Amygdala (tissue), 56 donors: ENCODE results near the gene MGRN1.

Source experiments
- DNase-seq, 56 donors: peaks; one replicate each; lab custom pipeline; 2025; lab: John Stamatoyannopoulos, UW

The MGRN1 gene

GRCh38 chr16:4624015-4624826 lies at the start of gene MGRN1:
Gene MGRN1, plus strand, starts transcription at chr16:4624826. Its CDS starts 135 bp downstream, at chr16:4624961.
- DNase-seq = peak; percentile 42 to 97 (median 92)

GRCh38 chr16:4574919-4575705 lies 49.5 kb upstream of the MGRN1 start:
- no peak for DNase-seq

DNA sequence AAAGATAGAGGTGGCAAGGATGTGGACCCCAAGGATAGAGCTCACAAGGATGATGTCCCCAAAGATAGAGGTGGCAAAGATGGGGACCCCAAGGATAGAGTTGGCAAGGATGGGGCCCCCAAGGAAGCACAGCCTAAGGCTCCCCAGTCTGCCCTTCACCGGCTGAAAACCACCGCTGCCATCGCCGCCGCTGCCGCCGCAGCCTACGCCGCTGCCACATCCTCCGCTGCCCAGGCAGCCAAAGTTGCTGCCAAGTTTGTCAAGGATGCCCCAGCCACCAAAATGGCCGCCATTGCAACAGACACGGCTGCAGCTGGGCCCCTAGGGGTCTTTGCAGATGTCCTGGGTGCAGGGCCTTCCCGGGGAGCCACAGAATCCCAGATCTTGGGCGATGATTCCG lies 48.6 kb upstream of the MGRN1 start:
- no peak for DNase-seq

- no peak for DNase-seq
These were observed 45.6 kb upstream of the MGRN1 start for GRCh38 chr16:4578961-4579530.

GRCh38 chr16:4580250-4580649 lies 44.4 kb upstream of the MGRN1 start:
- DNase-seq = no peak

GRCh38 chr16:4583906-4584305 lies 40.7 kb upstream of the MGRN1 start:
- DNase-seq = no peak

GRCh38 chr16:4586291-4586690 lies 38.3 kb upstream of the MGRN1 start:
- DNase-seq = no peak

GRCh38 chr16:4588386-4588785 lies 36.2 kb upstream of the MGRN1 start:
- DNase-seq = no peak

DNA sequence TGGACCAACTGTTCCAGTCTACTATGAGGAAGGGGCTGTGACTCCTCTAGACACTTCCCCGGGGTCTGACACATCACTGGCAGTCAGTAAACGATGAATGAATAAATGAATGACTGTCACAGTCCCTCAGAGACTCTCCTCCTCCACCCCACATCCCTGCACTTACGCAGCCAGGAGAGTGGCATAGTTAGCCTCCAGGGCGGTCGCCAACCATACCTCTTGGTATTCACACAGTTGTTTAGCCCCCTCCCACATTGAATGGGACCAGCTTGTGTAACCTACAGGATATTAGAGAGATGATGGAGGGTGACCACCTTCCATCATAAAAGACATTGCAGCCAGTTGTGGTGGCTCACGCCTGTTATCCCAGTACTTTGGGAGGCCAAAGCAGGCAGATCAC lies 35.7 kb upstream of the MGRN1 start:
- DNase-seq = no peak

DNA sequence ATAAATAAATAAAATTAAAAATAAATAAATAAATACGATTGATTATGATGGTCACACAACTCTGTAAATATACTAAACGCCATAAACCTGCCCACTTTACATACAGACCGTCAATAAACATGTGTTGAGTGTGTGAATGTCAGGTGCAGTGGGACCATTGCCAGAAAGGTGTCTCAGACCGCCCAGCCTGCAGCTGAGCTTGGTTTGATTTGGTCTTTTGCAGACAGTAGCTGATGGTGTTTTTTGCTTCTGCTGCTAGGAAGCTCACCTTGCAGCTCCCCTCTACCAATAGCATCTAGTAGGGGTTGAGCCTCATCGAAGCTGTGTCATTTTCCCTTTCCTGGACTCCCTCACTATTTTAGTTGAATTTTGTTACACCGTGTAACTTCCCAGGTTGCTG lies 33.4 kb upstream of the MGRN1 start:
- DNase-seq = no peak

DNA sequence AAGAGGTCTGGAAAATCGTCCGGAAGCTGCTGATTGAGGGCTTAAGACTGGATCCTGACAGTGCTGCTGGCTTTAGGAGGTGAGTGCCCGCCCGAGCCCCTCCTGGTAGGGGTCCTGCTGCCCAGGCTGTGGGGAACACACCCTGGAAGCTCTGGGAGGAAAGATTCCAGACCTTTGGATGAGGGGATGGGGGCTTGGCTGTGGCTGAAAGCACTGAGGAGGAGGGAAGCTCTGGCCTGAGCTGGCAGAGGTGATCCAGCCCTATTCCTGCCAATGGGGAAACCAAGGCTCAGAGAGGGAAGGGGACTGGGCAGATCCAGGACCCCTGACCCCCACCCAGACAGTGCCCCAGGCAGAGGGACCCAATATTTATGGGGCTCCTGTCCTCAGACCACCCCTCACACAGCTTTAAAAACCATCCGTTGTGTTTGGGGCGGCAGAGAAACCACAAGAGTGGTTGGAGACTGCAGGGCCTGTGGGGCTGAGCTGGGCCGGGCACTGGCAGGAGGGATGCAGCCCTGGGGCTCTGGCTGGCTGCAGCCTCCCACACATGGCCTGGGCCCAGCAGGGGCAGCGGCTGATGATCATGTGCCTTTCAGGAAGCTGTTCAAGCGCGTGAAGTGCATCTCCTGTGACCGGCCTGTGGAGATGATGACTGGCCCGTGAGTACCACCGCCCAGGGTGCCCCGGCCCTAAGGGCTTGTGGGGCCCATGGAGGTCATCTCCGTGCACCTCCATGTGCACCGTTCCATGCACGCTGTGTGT lies 32.7 kb upstream of the MGRN1 start:
- no peak for DNase-seq

DNA sequence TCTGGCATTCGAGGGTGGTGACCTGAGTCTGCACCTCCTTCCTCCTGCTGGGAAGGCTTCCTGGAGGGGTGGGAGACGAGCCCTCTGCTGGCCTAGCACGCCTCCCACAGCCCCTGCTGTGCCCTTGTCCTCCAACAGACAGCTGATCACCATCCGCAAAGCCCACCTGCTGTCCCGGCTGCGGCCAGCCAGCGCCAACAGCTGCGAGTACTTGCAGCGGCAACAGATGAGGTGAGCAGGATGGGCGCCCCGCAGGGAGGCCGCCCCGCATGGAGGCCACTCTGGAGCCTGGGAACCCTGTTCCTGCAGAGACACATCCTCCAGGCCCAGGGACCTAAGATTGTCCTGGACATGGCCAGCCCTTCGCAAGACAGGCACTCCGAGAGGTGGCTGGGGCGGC lies 31.5 kb upstream of the MGRN1 start:
- no peak for DNase-seq

- DNase-seq = no peak
These were observed 29.9 kb upstream of the MGRN1 start for GRCh38 chr16:4594433-4595410.

DNA sequence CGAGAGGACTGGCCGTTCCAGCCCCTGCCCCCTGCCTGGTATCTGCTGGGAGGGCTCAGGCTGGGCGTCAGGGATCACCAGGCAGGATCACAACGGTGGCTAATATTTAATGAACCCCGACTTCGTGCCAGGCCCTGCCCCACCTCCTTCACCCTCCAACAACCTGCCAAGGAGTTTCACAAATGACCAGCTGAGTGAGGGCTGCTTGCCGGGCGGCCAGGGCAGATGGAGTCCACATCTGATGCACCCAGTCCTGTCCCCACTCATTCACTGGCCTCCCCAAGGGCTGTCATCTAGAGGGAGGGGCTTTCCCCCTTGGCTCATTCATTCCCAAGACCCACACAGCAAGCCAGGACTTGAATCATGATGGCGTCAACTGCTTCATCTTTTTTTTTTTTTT lies 27.5 kb upstream of the MGRN1 start:
- no peak for DNase-seq

DNA sequence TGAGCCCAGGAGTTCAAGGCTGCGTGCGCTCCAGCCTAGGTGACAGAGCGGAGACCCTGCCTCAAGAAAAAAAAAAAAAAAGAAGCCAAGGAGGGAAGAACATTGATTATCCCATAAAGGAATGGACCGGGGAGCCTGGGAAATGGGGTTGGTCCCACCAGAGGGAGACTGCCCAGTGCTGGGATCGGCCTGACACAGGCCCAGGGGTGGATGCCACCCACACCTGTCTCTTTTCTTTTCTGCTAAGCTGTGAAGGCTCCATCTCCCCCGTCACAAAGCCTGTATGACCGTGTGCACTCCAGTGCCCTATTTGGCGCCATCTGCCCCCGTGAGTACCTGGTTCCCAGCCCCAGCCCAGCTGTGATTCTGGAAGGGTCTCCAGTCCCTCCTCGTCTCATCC lies 25.6 kb upstream of the MGRN1 start:
- DNase-seq = no peak

DNA sequence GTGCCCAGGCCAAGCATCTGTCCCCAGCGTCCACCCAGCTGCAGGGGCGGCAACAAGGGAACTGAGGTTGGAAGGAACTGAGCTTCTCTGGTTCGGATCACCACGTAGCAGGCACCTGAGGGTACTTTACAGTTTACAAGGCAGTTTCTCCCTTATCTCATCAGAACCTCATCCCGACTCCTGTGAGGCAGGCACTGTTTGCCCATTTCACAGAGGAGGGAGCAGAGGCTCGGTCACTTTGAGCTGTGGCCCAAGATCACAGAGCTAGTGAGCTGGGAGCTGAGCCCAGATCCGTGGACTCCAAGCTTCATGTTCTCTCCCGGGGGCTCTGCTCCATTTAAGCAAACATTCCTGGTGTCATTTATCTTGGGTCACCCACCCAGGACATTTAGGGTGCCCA lies 25.1 kb upstream of the MGRN1 start:
- no peak for DNase-seq

- peak in 21 of 56 donors; percentile 5 to 80 (median 35) for DNase-seq
These were observed 23.4 kb upstream of the MGRN1 start for GRCh38 chr16:4601036-4601863.

DNA sequence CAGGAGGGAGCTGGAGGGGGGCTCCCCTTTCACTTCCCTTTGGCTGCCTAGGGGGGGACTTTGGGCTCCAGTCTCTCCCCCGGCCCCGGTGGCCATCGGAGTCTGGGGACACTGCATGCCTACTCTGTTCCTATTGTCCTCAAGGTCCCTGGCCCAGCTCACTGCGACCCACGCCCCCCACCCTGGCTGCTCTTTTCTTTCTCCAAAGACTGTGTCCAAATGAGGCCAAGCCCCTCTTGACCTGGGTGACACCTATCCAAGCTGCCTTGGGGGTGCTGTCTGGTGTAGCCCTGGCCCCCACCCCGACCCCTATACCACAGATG lies 22.8 kb upstream of the MGRN1 start:
- no peak for DNase-seq

DNA sequence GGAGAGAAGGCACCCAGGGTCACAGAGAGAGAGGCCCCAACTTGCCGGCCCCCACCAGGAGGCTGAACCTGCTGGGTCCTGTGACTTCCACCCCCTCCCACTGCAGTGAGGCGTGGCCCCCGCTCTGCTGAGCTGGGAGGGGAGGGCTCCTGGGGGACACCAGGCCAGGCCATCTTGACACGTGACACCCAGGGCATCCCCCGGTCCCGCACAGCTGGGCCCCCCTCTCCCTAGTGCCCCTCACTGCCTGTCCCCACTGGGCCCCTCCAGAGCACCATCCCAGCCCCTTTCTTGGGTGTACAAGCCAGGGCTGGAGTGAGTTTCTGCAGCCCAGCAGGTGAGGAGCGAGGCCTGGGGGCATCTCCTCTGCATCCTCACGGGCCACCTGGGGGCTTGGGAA lies 22.3 kb upstream of the MGRN1 start:
- DNase-seq = no peak
